SK-N-SH (cell line): ENCODE results near the gene ANP32A. TPM values are rescaled to one million over a fixed set of nuclear protein-coding genes. Genes with fewer than 3 reads are reported as not detected.

ENCODE experiments used
- CTCF ChIA-PET: fragments of 300-600, 350-600 bp; formaldehyde crosslinking; extraction: SDS; loops from one replicate; lab custom pipeline; 2021; lab: Yijun Ruan, JAX
- POLR2A ChIA-PET: fragments of 350-600 bp; sonication (Branson Sonifier 250); formaldehyde crosslinking; extraction: SDS; loops from one replicate; lab custom pipeline; 2020; ENCODE audit warnings: antibody characterized with exemption, inconsistent platforms; lab: Yijun Ruan, JAX
- DNase-seq: peaks from one replicate; pipeline ENCODE4 v3.0.0; 2012
- H2AFZ ChIP-seq: fragments of 200-600 bp; sonication (generic); 2 replicates; pipeline ENCODE4 v1.8.1; 2016; ENCODE audit warnings: antibody characterized with exemption, mild to moderate bottlenecking, low read depth
- H3F3A ChIP-seq: fragments of 200-600 bp; sonication (generic); replicated peaks from 2 replicates; pipeline ENCODE3; 2016; ENCODE audit warnings: antibody characterized with exemption, mild to moderate bottlenecking; ENCODE audit not compliant: insufficient read depth
- H3K27ac ChIP-seq, 2 experiments: fragments of 200-500 bp in 1 of 2; fragments of 200-600 bp in 1 of 2; sonication (Bioruptor generic) in 1 of 2; sonication (generic), shearing (Covaris generic) in 1 of 2; 2 replicates each; pipeline versions ENCODE4 v1.5.1 to v1.6.1; 2014 to 2016; ENCODE audit warnings: low read depth in 2 of 2, inconsistent platforms in 1 of 2, low read length in 1 of 2, mild to moderate bottlenecking in 1 of 2, mixed read lengths in 1 of 2
- H3K27me3 ChIP-seq: fragments of 200-600 bp; sonication (generic), shearing (Covaris generic); 2 replicates; pipeline ENCODE4 v1.6.1; 2016; ENCODE audit warnings: mixed run types; ENCODE audit not compliant: insufficient read depth
- H3K36me3 ChIP-seq, 2 experiments: fragments of 200-500 bp in 1 of 2; fragments of 200-600 bp in 1 of 2; sonication (Bioruptor generic) in 1 of 2; sonication (generic) in 1 of 2; replicated peaks in 1 of 2; 2 replicates each; pipeline versions ENCODE3 to v1.5.1; 2014 to 2016; ENCODE audit warnings: low read length in 1 of 2, mild to moderate bottlenecking in 1 of 2; ENCODE audit not compliant: insufficient read depth in 2 of 2, control insufficient read depth in 1 of 2
- H3K4me1 ChIP-seq, 2 experiments: fragments of 200-500 bp in 1 of 2; fragments of 200-600 bp in 1 of 2; sonication (Bioruptor generic) in 1 of 2; sonication (generic), shearing (Covaris generic) in 1 of 2; 2 replicates each; pipeline versions ENCODE4 v1.5.1 to v1.6.1; 2014 to 2016; ENCODE audit warnings: low read depth in 1 of 2, low read length in 1 of 2, mixed run types in 1 of 2; ENCODE audit not compliant: insufficient read depth in 2 of 2, control insufficient read depth in 1 of 2
- H3K4me2 ChIP-seq: fragments of 200-600 bp; sonication (generic), shearing (Covaris generic); 2 replicates; pipeline ENCODE4 v1.6.1; 2017; ENCODE audit warnings: mixed run types
- H3K4me3 ChIP-seq, 2 experiments: fragments of 200-500 bp in 1 of 2; fragments of 200-600 bp in 1 of 2; sonication (Bioruptor generic) in 1 of 2; sonication (generic), shearing (Covaris generic) in 1 of 2; 2 replicates each; pipeline versions ENCODE4 v1.5.1 to v1.8.1; 2014 to 2016; ENCODE audit warnings: low read depth in 2 of 2, inconsistent platforms in 1 of 2, low read length in 1 of 2, mild to moderate bottlenecking in 1 of 2, mixed read lengths in 1 of 2, moderate library complexity in 1 of 2
- H3K79me2 ChIP-seq: fragments of 200-600 bp; sonication (generic); 2 replicates; pipeline ENCODE4 v1.8.1; 2017; ENCODE audit warnings: mild to moderate bottlenecking; ENCODE audit not compliant: insufficient read depth
- H3K9ac ChIP-seq: fragments of 200-600 bp; sonication (generic); 2 replicates; pipeline ENCODE4 v1.6.1; 2017; ENCODE audit warnings: mixed run types
- H3K9me2 ChIP-seq: fragments of 200-600 bp; sonication (generic); 2 replicates; pipeline ENCODE4 v1.6.1; 2017; ENCODE audit warnings: mixed run types
- H3K9me3 ChIP-seq: fragments of 200-600 bp; sonication (generic); 2 replicates; pipeline ENCODE4 v1.6.1; 2017; ENCODE audit warnings: mixed run types, mild to moderate bottlenecking, moderate library complexity
- H4K20me1 ChIP-seq: fragments of 200-600 bp; sonication (generic); 2 replicates; pipeline ENCODE4 v1.6.1; 2017; ENCODE audit warnings: mild to moderate bottlenecking, mixed run types; ENCODE audit not compliant: insufficient read depth
- EP300 ChIP-seq, 2 experiments: IDR thresholded peaks; 2 replicates each; pipeline versions ENCODE4 v1.4.0 to v1.6.1; 2012; ENCODE audit warnings: borderline replicate concordance in 1 of 2, low read depth in 1 of 2, low read length in 1 of 2
- FOXJ3 ChIP-seq: sonication (generic); formaldehyde crosslinking; IDR thresholded peaks from 2 replicates; pipeline ENCODE4 v1.5.1; 2020; ENCODE audit warnings: mild to moderate bottlenecking, missing genetic modification reagents
- FOXM1 ChIP-seq: IDR thresholded peaks from 2 replicates; pipeline ENCODE4 v1.4.0; 2012; ENCODE audit warnings: low read depth, mild to moderate bottlenecking
- NRF1 ChIP-seq: IDR thresholded peaks from 2 replicates; pipeline ENCODE4 v1.6.1; 2012; ENCODE audit warnings: low read depth, mild to moderate bottlenecking, low read length
- POLR2AphosphoS5 ChIP-seq: IDR thresholded peaks from 2 replicates; pipeline ENCODE4 v1.6.1; 2012; ENCODE audit warnings: low read depth, low read length
- RAD21 ChIP-seq: IDR thresholded peaks from 2 replicates; pipeline ENCODE4 v1.6.1; 2012; ENCODE audit warnings: mild to moderate bottlenecking, low read length
- RCOR1 ChIP-seq: fragments of 150-350 bp; IDR thresholded peaks from 2 replicates; pipeline ENCODE4 v1.6.1; 2017; ENCODE audit warnings: antibody characterized with exemption, low read length
- RFX5 ChIP-seq: IDR thresholded peaks from 2 replicates; pipeline ENCODE4 v1.6.1; 2012; ENCODE audit warnings: mild to moderate bottlenecking, improper control_type of control experiment, low read length
- SIN3A ChIP-seq: IDR thresholded peaks from 2 replicates; pipeline ENCODE4 v1.6.1; 2012; ENCODE audit warnings: low read depth, mild to moderate bottlenecking, low read length, moderate library complexity, borderline replicate concordance
- SMC3 ChIP-seq: IDR thresholded peaks from 2 replicates; pipeline ENCODE4 v1.6.1; 2012; ENCODE audit warnings: low read depth, low read length, improper control_type of control experiment
- polyA plus RNA-seq, 3 experiments: library from polyadenylated mRNA; depleted of rRNA; stranded (reverse); fragments of >200 nt; gene quantifications; 2 replicates each; pipeline ENCODE4 v1.2.3, GENCODE V29; 2012
- TF ChIP-seq, protein P1 (sequence below): fragments of 150-350 bp; IDR thresholded peaks from 2 replicates; pipeline ENCODE4 v1.6.1; 2017; ENCODE audit warnings: antibody characterized with exemption, low read length, low read depth, borderline replicate concordance
- TF ChIP-seq, protein P2 (sequence below): IDR thresholded peaks from 2 replicates; pipeline ENCODE4 v1.4.0; 2012; ENCODE audit warnings: low read depth, borderline replicate concordance
- TF ChIP-seq, protein P3 (sequence below): IDR thresholded peaks from 2 replicates; pipeline ENCODE4 v1.6.1; 2012; ENCODE audit warnings: mild to moderate bottlenecking, low read depth, low read length, moderate library complexity

Gene ANP32A
- polyA plus RNA-seq, 1 of the 3 experiments (the other 2 are of a cell fraction) = 58.4 TPM

DNA sequence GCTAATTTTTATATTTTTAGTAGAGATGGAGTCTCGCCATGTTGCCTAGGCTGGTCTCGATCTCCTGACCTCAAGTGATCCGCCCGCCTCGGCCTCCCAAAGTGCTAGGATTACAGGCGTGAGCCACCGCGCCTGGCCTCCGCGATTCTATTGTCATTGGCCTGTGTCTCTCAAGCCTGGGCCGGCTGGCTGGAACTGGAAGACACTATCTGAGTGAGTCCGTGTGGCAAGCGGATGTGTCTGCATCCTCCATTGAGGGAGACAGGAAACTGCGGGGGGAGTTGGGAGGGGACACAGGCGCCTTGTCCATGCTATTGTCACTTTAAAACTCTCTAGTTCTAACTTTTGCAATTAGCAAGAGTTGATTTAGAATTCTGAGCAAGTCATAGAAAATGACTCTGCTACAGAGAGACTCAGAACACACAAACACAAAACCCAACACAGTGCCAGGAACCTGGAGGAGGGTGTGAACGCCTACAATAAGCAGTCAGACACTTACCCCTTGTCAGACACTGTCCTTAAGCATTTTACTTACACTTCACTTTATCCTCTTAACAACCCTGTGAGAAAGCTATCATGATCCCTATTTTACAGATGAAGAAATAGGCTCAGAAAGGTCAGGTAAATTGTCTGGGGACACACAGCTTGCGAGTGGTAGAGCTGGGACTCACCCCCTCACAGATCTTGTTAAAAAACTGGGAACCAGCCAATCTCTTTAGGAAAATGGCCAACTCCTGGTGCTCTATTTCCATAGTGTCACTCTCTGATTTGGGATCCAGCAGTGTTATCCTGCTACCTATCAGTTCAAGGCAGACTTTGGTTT is 38.7 kb downstream of the ANP32A start (continued):
- no peak for TF ChIP-seq SIN3A

DNA sequence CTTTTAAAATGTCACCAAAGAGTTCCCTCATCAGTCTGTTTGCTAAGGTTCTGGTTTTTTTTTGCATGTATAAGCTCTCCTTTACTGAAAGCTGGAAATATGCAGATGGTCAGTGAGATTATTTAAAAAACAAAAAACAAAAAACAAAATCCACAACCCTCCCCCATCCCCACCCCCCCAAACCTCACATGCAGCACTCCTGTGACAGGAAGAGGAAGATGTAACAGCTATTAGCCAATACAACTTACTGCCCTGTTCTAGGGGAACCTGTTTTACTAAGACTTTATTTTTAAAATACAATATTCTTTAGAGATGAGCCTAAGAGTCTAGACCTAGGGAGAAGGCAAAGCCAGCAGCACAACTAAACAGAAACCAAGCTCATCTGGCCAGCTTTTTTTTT is 39.5 kb downstream of the ANP32A start:
- POLR2A ChIA-PET = interaction anchor here (0.6 kb wide), 1 partner anchor 36 kb away, joined by 7 read pairs; no protein-coding TSS in a partner anchor
- no peak for DNase-seq
- CTCF ChIA-PET = interaction anchor here (1.0 kb wide), 1 partner anchor 95 kb away, joined by 6 read pairs; no protein-coding TSS in a partner anchor

More for the DNA sequence above, 39.5 kb downstream of the ANP32A start:
- H3K4me1 ChIP-seq = no peaks in the 10 kb centered on the region
- no peaks in the 10 kb centered on the region for H3K9me2 ChIP-seq
- no peaks in the 10 kb centered on the region for H3K27me3 ChIP-seq
- H2AFZ ChIP-seq = no peak overlapping the region
- H3K4me3 ChIP-seq = no peak overlapping the region
- H3K27ac ChIP-seq = no peak overlapping the region
- peaks cover 12% of the 10 kb centered on the region for H3F3A ChIP-seq
- no peaks in the 10 kb centered on the region for H3K79me2 ChIP-seq
- TF ChIP-seq, protein P1, sequence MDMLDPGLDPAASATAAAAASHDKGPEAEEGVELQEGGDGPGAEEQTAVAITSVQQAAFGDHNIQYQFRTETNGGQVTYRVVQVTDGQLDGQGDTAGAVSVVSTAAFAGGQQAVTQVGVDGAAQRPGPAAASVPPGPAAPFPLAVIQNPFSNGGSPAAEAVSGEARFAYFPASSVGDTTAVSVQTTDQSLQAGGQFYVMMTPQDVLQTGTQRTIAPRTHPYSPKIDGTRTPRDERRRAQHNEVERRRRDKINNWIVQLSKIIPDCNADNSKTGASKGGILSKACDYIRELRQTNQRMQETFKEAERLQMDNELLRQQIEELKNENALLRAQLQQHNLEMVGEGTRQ = no peak
- no peak for TF ChIP-seq EP300 (IDR thresholded peaks at IDR 0.05; ENCODE audit: borderline replicate concordance in 1 of 2, low read depth in 1 of 2, low read length in 1 of 2)
- TF ChIP-seq, protein P2, sequence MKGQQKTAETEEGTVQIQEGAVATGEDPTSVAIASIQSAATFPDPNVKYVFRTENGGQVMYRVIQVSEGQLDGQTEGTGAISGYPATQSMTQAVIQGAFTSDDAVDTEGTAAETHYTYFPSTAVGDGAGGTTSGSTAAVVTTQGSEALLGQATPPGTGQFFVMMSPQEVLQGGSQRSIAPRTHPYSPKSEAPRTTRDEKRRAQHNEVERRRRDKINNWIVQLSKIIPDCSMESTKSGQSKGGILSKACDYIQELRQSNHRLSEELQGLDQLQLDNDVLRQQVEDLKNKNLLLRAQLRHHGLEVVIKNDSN = no peak
- TF ChIP-seq NRF1 = no peak
- no peak for TF ChIP-seq RAD21
- TF ChIP-seq FOXM1 = no peak
- no peak for TF ChIP-seq POLR2AphosphoS5
- TF ChIP-seq FOXJ3 (CRISPR knock-in tag) = no peak
- no peak for TF ChIP-seq RFX5
- TF ChIP-seq, protein P3, sequence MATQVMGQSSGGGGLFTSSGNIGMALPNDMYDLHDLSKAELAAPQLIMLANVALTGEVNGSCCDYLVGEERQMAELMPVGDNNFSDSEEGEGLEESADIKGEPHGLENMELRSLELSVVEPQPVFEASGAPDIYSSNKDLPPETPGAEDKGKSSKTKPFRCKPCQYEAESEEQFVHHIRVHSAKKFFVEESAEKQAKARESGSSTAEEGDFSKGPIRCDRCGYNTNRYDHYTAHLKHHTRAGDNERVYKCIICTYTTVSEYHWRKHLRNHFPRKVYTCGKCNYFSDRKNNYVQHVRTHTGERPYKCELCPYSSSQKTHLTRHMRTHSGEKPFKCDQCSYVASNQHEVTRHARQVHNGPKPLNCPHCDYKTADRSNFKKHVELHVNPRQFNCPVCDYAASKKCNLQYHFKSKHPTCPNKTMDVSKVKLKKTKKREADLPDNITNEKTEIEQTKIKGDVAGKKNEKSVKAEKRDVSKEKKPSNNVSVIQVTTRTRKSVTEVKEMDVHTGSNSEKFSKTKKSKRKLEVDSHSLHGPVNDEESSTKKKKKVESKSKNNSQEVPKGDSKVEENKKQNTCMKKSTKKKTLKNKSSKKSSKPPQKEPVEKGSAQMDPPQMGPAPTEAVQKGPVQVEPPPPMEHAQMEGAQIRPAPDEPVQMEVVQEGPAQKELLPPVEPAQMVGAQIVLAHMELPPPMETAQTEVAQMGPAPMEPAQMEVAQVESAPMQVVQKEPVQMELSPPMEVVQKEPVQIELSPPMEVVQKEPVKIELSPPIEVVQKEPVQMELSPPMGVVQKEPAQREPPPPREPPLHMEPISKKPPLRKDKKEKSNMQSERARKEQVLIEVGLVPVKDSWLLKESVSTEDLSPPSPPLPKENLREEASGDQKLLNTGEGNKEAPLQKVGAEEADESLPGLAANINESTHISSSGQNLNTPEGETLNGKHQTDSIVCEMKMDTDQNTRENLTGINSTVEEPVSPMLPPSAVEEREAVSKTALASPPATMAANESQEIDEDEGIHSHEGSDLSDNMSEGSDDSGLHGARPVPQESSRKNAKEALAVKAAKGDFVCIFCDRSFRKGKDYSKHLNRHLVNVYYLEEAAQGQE = no peak
- TF ChIP-seq SMC3 = no peak
- no peak for TF ChIP-seq RCOR1
- H3K9me3 ChIP-seq = no peaks in the 10 kb centered on the region
- H4K20me1 ChIP-seq = no peaks in the 10 kb centered on the region
- peaks cover 29 to 74% of the 10 kb centered on the region in 2 experiments for H3K36me3 ChIP-seq
- H3K9ac ChIP-seq = no peak overlapping the region
- no peak overlapping the region for H3K4me2 ChIP-seq
